ENCODE results near the gene PTMS.
A peak's percentile ranks its signal among the peaks of the same experiment; 100 is the strongest.

The PTMS gene

GRCh38 chr12:6763380-6763779, 2.8 kb upstream of the PTMS start:
- ChIA-PET CTCF (interaction anchor here (0.7 to 0.8 kb wide), 3 partner anchors 11 to 191 kb away, joined by 3 to 5 read pairs (median 3); partner anchors contain the start of gene MLF2), POLR2A (interaction anchor here (0.9 to 8.6 kb wide), 3 partner anchors 10 to 65 kb away, joined by 3 to 148 read pairs (median 4); partner anchors contain the start of genes COPS7A, MLF2 and P3H3)
- TF ChIP-seq L3MBTL2 (conservative IDR thresholded peaks at IDR 0.05) (peak; percentile 59), FOXK2 (IDR thresholded peaks at IDR 0.05) (no peak)
- DNase-seq (ENCODE audit: extremely low spot score) = no peak

- ChIA-PET POLR2A (interaction anchor here (0.9 to 8.6 kb wide), 5 partner anchors 11 to 64 kb away, joined by 3 to 148 read pairs (median 9); partner anchors contain the start of genes COPS7A, MLF2 and P3H3), CTCF (interaction anchor here (0.7 to 4.1 kb wide), 5 partner anchors 11 to 191 kb away, joined by 3 to 38 read pairs (median 5); partner anchors contain the start of gene MLF2)
- TF ChIP-seq FOXM1 (IDR thresholded peaks at IDR 0.05; ENCODE audit: borderline replicate concordance) = peak; percentile 98
- TF ChIP-seq HDGF (IDR thresholded peaks at IDR 0.05; ENCODE audit: borderline replicate concordance) = no peak
- TF ChIP-seq ELF4 (IDR thresholded peaks at IDR 0.05) = no peak
- peak; percentile 94 for DNase-seq (ENCODE audit: extremely low spot score)
Measured at GRCh38 chr12:6764011-6764828, 1.9 kb upstream of the PTMS start.

- TF ChIP-seq SUZ12 (IDR thresholded peaks at IDR 0.05) (no peak), LEF1 (IDR thresholded peaks at IDR 0.05; ENCODE audit: borderline replicate concordance) (no peak), SP1 (IDR thresholded peaks at IDR 0.05) (no peak), FOXA1 (IDR thresholded peaks at IDR 0.05) (no peak), TARDBP (IDR thresholded peaks at IDR 0.05) (no peak), ELF4 (IDR thresholded peaks at IDR 0.05) (no peak), FOXK2 (IDR thresholded peaks at IDR 0.05) (no peak), CTBP1 (IDR thresholded peaks at IDR 0.05; ENCODE audit: borderline replicate concordance) (no peak), L3MBTL2 (conservative IDR thresholded peaks at IDR 0.05) (no peak), HDGF (IDR thresholded peaks at IDR 0.05; ENCODE audit: borderline replicate concordance) (no peak), ZNF384 (IDR thresholded peaks at IDR 0.05) (no peak), PKNOX1 (IDR thresholded peaks at IDR 0.05) (no peak), BHLHE40 (IDR thresholded peaks at IDR 0.05; ENCODE audit: borderline replicate concordance) (no peak), ARNT (IDR thresholded peaks at IDR 0.05) (no peak), NFRKB (IDR thresholded peaks at IDR 0.05) (no peak)
- CTCF ChIA-PET = interaction anchor here (0.7 to 4.1 kb wide), 4 partner anchors 12 to 41 kb away, joined by 3 to 38 read pairs (median 15); partner anchors contain the start of genes COPS7A and MLF2
Measured at GRCh38 chr12:6765048-6765633, 1.0 kb upstream of the PTMS start.

GRCh38 chr12:6766651-6767349, 637 bp downstream of the PTMS start:
- TF ChIP-seq FOXA1 (IDR thresholded peaks at IDR 0.05) (no peak), FOXK2 (IDR thresholded peaks at IDR 0.05) (no peak), SUZ12 (IDR thresholded peaks at IDR 0.05) (no peak), L3MBTL2 (conservative IDR thresholded peaks at IDR 0.05) (no peak), PKNOX1 (IDR thresholded peaks at IDR 0.05) (no peak), ELF4 (IDR thresholded peaks at IDR 0.05) (no peak), ZNF384 (IDR thresholded peaks at IDR 0.05) (no peak), BHLHE40 (IDR thresholded peaks at IDR 0.05; ENCODE audit: borderline replicate concordance) (no peak), FOXM1 (IDR thresholded peaks at IDR 0.05; ENCODE audit: borderline replicate concordance) (no peak), ARNT (IDR thresholded peaks at IDR 0.05) (no peak), NFRKB (IDR thresholded peaks at IDR 0.05) (no peak)
- POLR2A ChIA-PET = interaction anchor here (0.8 to 8.6 kb wide), 23 partner anchors 11 to 233 kb away, joined by 3 to 148 read pairs (median 5); partner anchors contain the start of genes CD4, CDCA3, COPS7A and GAPDH
- CTCF ChIA-PET = interaction anchor here (0.6 to 4.1 kb wide), 17 partner anchors 8 to 177 kb away, joined by 3 to 38 read pairs (median 4); partner anchors contain the start of genes C12orf57, COPS7A, GPR162 and MLF2
- peak; percentile 63 for DNase-seq (ENCODE audit: extremely low spot score)

More at GRCh38 chr12:6765048-6765633, 1.0 kb upstream of the PTMS start:
- POLR2A ChIA-PET = interaction anchor here (0.7 to 8.6 kb wide), 12 partner anchors 12 to 157 kb away, joined by 3 to 148 read pairs (median 12); partner anchors contain the start of genes CDCA3, COPS7A, GPR162 and MLF2
- no peak for DNase-seq (ENCODE audit: extremely low spot score)

- TF ChIP-seq L3MBTL2 (conservative IDR thresholded peaks at IDR 0.05) (peak; percentile 43), TARDBP (IDR thresholded peaks at IDR 0.05) (no peak), PKNOX1 (IDR thresholded peaks at IDR 0.05) (no peak), SUZ12 (IDR thresholded peaks at IDR 0.05) (no peak)
- DNase-seq (ENCODE audit: extremely low spot score) = no peak
- POLR2A ChIA-PET = interaction anchor here (0.8 to 8.6 kb wide), 17 partner anchors 10 to 99 kb away, joined by 3 to 148 read pairs (median 6); partner anchors contain the start of genes CD4, CDCA3, COPS7A and GPR162
- CTCF ChIA-PET = interaction anchor here (0.9 to 4.1 kb wide), 11 partner anchors 11 to 158 kb away, joined by 3 to 38 read pairs (median 6); partner anchors contain the start of genes COPS7A, GPR162 and MLF2
Measured at GRCh38 chr12:6767353-6768319, 1.5 kb downstream of the PTMS start.

All from HEK293T (cell line).